Progenitor cell of endocrine pancreas (in vitro differentiated cells): ENCODE results near the gene DMRT2. TPM values are rescaled to one million over a fixed set of nuclear protein-coding genes. Genes with fewer than 3 reads are reported as not detected.

Experiments used
- DNase-seq: peaks from one replicate; pipeline ENCODE4 v3.0.0; 2021; ENCODE audit warnings: low spot score; ENCODE audit not compliant: unreplicated experiment
- H3K27ac Mint-ChIP-seq: 2 replicates; pipeline ENCODE4 v1.8.0; 2021; ENCODE audit warnings: mild to moderate bottlenecking, moderate library complexity, mixed read lengths
- H3K27me3 Mint-ChIP-seq: 2 replicates; pipeline ENCODE4 v1.8.0; 2021; ENCODE audit warnings: mixed read lengths
- H3K36me3 Mint-ChIP-seq: 2 replicates; pipeline ENCODE4 v1.8.0; 2022; ENCODE audit warnings: mixed read lengths; ENCODE audit not compliant: insufficient read depth
- H3K4me1 Mint-ChIP-seq: 2 replicates; pipeline ENCODE4 v1.8.0; 2021; ENCODE audit warnings: low read depth, mixed read lengths
- H3K4me3 Mint-ChIP-seq: 2 replicates; pipeline ENCODE4 v1.8.0; 2021; ENCODE audit warnings: low read depth, mild to moderate bottlenecking, moderate library complexity, mixed read lengths
- H3K9me3 Mint-ChIP-seq: 2 replicates; pipeline ENCODE4 v1.8.0; 2021; ENCODE audit warnings: low read depth, mixed read lengths
- CTCF ChIP-seq: fragments of 200-600 bp; sonication (generic); IDR thresholded peaks from one replicate; pipeline ENCODE4 v1.5.0; 2021; ENCODE audit warnings: antibody characterized with exemption, mild to moderate bottlenecking; ENCODE audit not compliant: unreplicated experiment
- long read RNA-seq: library from polyadenylated mRNA; unstranded; transcript quantifications from one replicate; pipeline ENCODE4 v2.0.0, GENCODE V29; 2020
- total RNA-seq: library from RNA; stranded (reverse); gene quantifications from 2 replicates; pipeline ENCODE4 v1.2.1, GENCODE V29; 2021

Gene DMRT2
- total RNA-seq, result 1.0 and 1.4 TPM in 2 replicates
- long read RNA-seq, partial matches to known transcripts, result 1 of 1 reads
- long read RNA-seq, other reads (novel, unspliced or antisense), result 0 of 1 reads

- Mint-ChIP-seq H3K4me3 (peak within 1 kb of the TSS; percentile 69), H3K4me1 (peaks cover 27% of the 10 kb centered on the region), H3K36me3 (no peaks in the 10 kb centered on the region), H3K27ac (peak within 1 kb of the TSS; percentile 86), H3K9me3 (no peaks in the 10 kb centered on the region), H3K27me3 (peaks cover 84% of the 10 kb centered on the region)
- peak; percentile 83 for DNase-seq
- TF ChIP-seq CTCF, result peak; percentile 16
Measured at GRCh38 chr9:1050125-1050895, at the start of gene DMRT2. TSS of gene DMRT2 (plus strand) at chr9:1050357. CDS start at chr9:1051614, 1,257 bp downstream.

- no peaks in the 10 kb centered on the region for H3K36me3 Mint-ChIP-seq
- H3K27me3 Mint-ChIP-seq, result peaks cover 6% of the 10 kb centered on the region
- no peak for TF ChIP-seq CTCF
- no peak for DNase-seq
- no peak overlapping the region for H3K27ac Mint-ChIP-seq
- no peaks in the 10 kb centered on the region for H3K9me3 Mint-ChIP-seq
- H3K4me3 Mint-ChIP-seq, result no peak overlapping the region
- H3K4me1 Mint-ChIP-seq, result no peaks in the 10 kb centered on the region
Measured at GRCh38 chr9:1001838-1002237, 48.3 kb upstream of the DMRT2 start.

GRCh38 chr9:1002678-1003077 is 47.5 kb upstream of the DMRT2 start:
- no peak overlapping the region for H3K4me3 Mint-ChIP-seq
- no peaks in the 10 kb centered on the region for H3K9me3 Mint-ChIP-seq
- TF ChIP-seq CTCF, result no peak
- H3K27me3 Mint-ChIP-seq, result peaks cover 14% of the 10 kb centered on the region
- DNase-seq, result no peak
- no peaks in the 10 kb centered on the region for H3K4me1 Mint-ChIP-seq
- no peaks in the 10 kb centered on the region for H3K36me3 Mint-ChIP-seq
- H3K27ac Mint-ChIP-seq, result no peak overlapping the region

GRCh38 chr9:1005043-1005667 is 45.0 kb upstream of the DMRT2 start:
- Mint-ChIP-seq H3K4me1 (no peaks in the 10 kb centered on the region), H3K27ac (no peak overlapping the region), H3K27me3 (peaks cover 32% of the 10 kb centered on the region), H3K4me3 (no peak overlapping the region), H3K9me3 (no peaks in the 10 kb centered on the region), H3K36me3 (no peaks in the 10 kb centered on the region)
- DNase-seq, result no peak
- TF ChIP-seq CTCF, result peak; percentile 70

- Mint-ChIP-seq H3K4me1 (no peaks in the 10 kb centered on the region), H3K27me3 (peaks cover 35% of the 10 kb centered on the region), H3K27ac (no peak overlapping the region), H3K9me3 (no peaks in the 10 kb centered on the region), H3K36me3 (no peaks in the 10 kb centered on the region), H3K4me3 (no peak overlapping the region)
- TF ChIP-seq CTCF, result no peak
- DNase-seq, result no peak
Measured at GRCh38 chr9:1007312-1007711, 42.8 kb upstream of the DMRT2 start.
